SU-DHL-6 (cell line): ENCODE results near the gene MAPK8IP1.

Experiments
- EZH2phosphoT487 ChIP-seq: fragments of 200-600 bp; sonication (generic), shearing (Covaris generic); conservative IDR thresholded peaks from 2 replicates; pipeline ENCODE4 v1.6.1; 2018; ENCODE audit warnings: mild to moderate bottlenecking, antibody characterized with exemption, low read length, moderate library complexity, mixed read lengths
- TF ChIP-seq, protein P1 (sequence below): fragments of 200-600 bp; sonication (generic); IDR thresholded peaks from one replicate; pipeline ENCODE4 v1.5.1; 2017; ENCODE audit warnings: antibody characterized with exemption, mild to moderate bottlenecking, low read length, moderate library complexity; ENCODE audit not compliant: insufficient read depth, poor library complexity, severe bottlenecking

DNA sequence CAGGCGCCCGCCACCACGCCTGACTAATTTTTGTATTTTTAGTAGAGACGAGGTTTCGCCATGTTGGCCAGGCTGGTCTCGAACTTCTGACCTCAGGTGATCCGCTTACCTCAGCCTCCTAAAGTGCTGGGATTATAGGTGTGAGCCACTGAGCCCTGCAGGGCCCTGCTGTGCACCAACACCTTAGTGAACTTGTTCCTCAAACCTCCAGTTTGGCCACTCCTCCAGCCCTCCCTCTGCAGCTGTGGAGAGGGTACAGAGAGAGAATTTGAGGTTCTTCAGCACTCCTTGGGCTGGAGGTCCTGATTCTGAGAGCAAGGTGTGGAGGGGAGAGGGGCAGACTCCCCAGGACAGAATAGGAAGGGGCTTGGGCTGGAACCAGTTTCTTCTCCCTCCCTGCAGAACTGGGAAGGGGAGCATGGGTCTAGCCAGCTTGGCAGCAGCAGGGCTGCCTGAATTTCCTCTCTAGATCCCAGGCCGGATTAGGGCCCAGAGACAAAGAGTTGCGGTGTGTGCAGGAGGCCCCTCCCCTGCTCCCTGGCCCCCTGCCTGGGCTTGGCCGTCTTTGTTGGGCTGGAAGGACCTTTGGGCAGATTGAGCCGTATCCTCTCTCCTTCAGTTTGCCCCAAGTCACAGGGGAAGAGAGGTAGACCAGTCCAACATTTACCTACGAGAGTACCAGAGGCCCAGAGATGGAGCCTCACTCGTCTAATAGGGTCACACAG, 34.5 kb downstream of the MAPK8IP1 start:
- TF ChIP-seq, protein P1, sequence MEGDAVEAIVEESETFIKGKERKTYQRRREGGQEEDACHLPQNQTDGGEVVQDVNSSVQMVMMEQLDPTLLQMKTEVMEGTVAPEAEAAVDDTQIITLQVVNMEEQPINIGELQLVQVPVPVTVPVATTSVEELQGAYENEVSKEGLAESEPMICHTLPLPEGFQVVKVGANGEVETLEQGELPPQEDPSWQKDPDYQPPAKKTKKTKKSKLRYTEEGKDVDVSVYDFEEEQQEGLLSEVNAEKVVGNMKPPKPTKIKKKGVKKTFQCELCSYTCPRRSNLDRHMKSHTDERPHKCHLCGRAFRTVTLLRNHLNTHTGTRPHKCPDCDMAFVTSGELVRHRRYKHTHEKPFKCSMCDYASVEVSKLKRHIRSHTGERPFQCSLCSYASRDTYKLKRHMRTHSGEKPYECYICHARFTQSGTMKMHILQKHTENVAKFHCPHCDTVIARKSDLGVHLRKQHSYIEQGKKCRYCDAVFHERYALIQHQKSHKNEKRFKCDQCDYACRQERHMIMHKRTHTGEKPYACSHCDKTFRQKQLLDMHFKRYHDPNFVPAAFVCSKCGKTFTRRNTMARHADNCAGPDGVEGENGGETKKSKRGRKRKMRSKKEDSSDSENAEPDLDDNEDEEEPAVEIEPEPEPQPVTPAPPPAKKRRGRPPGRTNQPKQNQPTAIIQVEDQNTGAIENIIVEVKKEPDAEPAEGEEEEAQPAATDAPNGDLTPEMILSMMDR, result no peak
- no peak for TF ChIP-seq EZH2phosphoT487
